ENCODE results near the gene HECTD4.

Gene HECTD4

DNA sequence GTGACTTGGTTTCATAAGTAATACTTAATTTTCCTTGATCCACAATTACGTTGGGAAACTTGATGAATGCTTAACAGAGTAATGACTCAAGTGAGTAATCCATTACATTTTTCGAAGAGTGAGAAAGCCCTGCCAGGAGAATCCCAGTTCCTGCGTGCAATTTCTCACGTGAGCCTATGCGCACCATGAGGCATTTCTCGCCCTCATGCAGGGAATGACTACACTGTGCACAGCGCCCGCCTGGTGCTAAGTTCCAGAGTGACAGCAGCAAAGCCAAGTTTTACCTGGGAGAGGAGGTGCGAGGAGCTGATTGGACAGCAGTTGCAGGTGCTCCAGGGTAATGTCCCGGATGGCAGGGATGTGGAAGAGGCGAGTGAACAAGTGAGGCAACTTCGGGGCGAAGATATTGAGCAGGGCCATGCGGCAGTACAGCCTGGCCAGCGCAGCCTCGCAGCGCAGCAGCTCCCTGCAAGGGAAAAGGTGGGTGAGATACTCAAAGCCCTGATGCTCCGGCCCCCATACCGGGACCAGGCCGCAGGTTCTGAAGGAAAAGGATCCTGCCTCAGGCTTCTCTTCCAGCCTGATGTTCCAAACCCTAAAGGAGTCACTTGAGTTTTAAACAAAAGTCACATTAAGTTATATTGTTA is 187.5 kb downstream of the HECTD4 start:
- DNase-seq = no peak

DNA sequence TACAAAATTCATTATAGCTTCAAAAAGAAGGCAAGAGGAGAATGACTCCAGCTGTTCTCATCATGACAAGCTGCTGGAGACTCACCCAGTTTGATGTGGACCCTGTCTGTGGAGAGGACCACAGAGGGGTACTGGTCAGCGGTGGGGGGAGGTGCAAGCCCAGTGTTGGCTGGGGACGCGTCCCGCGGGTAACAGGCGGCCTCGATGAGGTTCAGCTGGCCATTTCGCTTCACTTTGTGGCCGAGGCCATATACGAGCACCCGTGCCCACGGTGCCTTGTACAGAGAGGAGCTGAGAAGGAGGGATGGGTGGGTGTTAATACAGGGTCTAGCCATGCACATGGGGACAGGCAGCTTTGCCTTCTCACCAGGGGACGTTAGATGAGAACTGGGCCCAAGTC is 189.8 kb downstream of the HECTD4 start:
- DNase-seq = no peak

DNA sequence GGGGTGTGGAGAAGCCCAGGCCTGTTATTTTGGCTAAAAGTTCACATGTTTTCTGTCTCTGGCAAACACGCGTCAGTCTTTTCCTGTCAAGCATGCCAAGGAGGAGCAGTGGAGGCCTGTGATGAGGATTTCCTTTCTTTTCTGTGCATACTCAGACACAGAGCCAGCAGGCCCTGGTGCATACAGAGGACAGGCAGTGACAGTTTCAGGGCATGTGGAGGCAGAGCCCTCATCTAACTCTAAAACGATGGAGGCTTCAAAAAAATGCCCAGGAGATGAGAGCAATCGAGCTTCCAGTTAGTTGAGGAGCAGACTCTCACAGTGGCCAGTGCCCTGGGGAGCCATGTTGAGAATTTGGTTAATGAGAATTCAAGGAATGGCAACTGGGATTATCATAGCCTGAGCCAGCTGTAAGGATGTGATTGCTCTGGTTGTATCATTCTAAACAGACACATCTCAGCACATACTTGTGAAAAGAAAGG is 190.3 kb downstream of the HECTD4 start:
- DNase-seq = no peak

DNA sequence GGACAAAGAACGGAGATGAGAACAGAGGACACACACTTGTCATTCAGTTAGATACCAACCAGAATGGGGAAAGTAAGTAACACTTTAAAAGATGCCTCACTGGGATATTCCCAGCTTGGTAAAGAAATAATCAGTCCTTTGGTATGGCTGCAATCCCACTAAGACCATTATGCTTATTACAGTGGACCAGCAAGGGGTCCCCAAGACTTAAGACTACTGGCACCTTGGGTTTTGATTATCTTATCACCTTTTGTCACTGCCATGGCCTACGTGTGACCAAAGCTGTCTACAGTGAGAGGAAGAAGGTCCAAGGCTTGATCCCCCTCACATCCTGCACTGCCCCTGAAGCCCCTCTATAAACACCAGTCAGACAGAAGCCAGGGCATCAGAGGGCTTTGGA is 191.0 kb downstream of the HECTD4 start:
- DNase-seq = no peak

DNA sequence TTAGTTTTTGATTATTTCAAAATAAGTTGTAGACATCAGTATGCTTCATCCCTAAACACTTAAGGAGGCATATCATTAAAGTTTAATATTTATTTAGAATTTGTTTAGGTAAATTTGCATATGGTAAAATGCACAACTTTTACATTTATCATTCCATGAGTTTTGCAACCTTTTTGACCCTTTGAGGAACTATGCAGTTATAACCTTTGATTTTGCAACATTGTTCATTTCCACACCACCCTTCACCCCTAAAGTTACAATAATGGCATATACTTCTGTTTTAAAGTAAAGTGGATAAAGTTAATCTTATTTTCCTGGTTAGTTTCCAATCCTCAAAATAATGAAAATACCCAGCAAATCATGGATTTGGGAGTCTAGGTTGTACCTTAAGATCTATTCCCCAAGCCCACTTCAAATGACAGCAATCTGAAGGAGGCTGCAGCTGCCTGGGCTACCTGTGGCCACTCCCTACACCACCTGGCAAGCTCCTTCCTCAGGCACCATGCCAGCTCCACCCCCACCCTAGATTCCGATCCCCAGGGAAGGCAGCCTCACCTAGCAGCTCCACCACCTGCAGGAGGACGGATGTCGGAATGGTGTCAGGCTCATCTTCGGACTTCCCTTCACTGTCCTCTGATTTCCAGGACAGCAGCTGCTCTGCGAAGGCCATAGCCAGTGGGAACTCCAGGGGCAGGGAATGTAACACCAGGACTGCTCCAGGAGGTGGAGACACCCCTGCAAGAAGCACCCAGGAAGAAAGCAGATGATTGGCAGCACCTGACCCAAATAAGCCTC is 191.8 kb downstream of the HECTD4 start:
- DNase-seq = no peak

DNA sequence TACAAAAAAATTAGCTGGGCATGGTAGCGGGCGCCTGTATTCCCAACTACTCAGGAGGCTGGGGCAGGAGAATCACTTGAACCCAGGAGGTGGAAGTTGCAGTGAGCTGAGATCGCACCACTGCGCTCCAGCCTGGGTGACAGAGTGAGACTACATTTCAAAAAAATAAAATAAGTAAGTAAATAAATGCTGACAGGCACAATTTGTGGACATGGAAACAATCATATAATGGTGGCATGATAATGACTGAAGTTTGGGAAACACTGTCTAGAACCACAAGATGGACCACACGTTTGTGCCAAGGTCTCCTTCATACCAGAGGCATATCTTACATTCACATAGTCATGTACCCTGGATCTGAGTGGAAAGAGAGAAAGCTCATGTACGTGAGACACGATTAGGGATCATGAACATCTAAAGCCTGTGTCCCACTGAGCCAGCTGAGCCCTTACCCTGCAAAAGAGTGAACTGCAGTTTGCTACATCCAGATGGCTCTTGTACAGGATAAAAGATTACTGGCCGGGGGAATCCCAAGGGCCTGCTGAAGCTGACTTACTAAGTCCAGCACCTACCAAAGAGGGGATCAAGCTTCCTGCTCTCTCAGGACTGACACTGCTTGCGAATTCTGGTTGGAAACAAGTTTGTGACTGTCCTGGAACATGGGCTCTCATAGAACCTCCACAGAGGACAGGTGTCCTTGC is 194.0 kb downstream of the HECTD4 start:
- no peak for DNase-seq

DNA sequence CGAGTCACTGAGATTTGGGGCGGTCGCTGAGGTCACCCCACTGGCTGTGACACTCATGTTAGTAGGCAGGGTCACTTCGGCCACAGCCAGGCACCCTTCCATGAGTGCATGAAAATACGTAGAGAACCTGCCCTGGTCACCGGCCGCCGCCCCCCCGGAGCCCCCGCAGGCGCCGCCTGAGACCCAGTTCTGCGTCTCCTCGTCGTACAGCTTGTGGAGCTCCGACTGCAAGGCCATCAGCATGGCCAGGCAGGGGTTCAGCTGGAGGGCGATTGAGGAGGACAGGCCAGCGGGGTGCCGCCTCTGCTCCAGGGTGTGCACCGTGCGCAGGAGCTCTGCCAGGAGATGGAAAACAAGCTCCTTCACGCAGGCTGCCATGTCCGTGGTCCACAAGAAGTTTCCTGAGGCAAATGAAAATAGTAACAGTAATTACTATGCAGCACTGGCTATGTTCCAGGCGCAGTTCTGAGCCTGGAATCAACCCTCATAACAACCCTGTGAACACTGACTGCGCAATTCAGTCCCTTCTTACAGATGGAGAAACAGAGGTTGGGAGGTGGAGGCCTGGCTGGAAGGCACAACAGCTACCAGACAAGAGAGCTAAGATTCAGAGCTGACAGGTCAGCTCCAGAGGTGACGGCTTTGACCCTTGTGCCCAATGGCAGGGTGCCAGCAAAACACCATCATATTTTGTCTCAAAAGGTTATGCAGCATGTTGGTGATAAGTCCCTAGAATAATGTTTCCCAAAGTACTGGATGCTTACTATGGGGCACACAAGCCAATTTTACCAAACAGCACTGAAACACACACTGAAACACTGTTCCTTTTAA is 196.9 kb downstream of the HECTD4 start:
- DNase-seq = no peak

DNA sequence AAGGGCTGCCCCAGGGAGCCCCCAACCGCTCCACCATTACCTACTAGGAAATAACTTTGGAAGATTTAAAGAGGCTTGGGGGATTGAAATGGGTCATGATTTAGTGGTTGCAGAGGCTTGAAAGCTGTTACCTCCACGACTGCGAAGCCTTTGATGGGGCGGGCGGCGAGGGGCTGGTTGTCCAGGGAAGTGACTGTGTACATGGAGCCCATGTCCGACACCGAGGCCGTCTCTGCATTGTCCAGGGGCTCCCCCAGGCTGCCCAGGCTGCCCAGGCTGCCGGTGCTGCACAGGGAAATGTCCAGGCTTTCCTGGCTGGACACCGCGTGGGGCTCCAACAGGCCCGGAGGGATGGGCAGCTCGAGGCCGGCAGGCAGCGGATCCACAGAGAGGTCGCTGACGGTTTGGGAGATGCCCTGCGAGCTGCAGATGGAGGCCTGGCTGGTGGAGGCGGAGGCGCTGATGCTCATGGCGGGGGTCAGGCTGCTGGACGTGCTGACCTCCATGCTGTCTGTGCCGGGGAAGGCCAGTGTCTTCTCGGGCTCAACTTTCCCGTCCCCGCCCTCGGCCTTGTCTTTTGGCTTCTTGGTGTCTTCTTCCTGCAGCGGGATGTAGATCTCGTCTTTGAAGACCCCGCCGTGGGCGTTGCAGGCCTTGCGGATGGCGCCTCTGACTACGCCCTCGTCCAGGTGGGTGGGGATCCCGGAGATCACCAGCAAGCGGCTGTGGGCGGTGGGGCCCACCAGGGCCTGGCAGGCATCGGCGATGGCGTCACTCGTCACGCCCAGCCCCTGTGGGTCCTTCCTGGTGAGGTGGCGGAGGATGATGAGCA is 198.0 kb downstream of the HECTD4 start:
- DNase-seq = no peak

DNA sequence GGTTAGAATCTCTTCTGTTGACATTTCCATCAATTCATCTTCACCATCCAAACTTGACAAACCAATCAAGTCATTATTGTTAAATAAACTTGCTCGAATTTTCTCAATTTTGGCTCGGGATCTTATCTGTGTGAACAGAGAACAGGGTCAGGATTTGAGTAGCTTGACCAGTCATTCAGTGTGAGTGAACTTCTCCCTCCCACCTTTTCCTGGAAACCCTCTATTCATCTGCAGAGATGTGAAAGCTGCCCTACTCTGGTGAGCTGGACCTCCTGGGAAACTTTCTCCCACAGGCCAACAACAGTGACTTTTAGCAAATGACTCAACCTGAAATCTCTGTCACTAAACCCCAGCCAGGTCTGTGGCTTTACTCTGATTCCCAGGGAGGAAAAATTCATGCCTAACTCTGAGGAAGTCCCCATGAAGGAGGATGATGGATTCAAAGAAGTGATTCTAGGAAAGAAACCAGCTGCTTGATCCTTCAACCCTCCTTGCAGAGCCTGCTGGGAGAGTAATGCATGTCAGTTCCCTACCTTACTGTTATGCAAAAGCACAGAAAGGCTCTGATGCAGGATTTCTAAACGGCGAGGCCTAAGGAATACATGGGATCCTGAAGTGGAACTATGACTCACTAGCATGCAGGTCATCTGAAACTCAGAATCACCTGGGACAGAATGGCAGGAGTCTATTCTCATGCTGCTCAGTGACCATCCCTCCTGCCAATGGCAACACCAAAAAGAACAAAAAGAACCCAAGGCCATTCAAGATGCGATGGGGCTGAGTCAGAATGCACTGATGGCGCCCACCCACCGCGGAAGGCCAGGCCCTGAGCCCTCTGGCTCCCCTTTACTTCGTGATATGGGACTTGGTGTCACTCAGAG is 198.8 kb downstream of the HECTD4 start:
- DNase-seq = no peak

DNA sequence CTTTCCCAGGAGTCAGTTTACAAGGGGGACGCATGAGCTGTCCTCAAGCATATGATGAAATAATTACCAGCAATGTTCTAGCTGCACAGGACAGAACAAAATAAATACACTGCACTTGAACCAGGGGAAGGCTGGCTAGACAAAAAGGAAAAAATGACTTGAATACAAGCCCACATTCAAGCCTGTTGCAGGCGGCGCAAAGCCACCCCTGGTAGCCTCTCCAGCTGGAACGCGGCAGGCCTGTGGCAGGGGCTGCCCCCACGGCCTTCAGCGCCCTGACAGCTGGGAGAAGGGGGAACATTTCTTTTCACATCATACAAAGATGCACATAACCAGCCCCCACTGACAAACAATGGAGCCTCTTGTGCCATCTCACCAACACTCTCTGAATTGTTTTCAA is 199.7 kb downstream of the HECTD4 start:
- DNase-seq = no peak

DNA sequence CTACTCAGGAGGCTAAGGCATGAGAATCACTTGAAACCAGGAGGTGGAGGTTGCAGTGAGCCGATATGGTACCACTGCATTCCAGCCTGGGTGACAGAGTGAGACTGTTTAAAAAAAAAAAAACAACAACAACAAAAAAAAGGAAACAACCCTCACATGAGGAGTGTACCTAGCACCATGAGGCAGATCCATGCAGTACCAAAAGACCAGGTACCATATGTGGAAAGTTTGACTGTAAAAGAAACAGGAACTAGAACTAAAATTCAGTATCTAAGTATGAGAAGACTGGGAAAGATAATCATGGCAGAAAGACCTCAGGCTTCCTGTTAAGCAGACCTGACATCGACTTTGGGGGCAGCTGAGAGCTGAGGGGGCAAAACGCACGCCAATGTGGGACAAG is 201.8 kb downstream of the HECTD4 start:
- DNase-seq = no peak

DNA sequence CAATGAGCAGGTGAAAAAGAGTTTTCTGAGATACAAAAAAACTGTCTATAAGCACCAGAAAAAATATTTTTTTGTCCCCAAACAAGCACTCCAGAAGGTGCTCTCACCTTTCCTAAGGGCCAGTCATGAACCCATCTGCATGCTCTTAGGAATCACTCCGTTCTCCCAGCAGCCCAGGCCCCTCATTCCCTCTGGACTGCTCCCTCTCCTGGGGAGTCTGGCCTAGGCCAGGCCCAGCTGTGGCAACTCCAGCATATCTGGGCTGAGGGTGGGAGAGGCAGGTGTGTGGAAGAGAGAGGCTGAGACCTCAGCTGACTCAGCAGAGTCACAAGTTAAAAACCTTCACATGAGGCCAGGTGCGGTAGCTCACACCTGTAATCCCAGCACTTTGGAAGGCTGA is 202.3 kb downstream of the HECTD4 start:
- DNase-seq = peak; percentile 36

DNA sequence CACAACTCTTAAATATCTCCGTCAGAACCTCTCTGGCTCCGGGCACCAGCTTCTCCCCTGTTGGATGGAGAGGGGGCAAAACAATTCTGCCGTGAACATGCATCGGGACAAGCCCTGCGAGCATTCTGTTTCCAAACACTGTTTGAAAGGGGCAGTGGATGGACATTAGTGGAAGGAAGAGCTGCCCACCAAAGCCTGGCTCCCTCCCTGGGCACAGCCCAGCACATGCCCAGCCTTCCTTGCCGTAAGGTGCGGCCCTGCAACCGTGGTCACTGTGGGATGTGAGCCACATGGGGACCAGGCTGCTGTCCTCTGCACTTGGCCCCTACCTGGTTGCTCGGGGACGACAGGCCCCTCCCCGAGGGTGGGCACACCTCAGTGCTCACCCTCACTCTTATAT is 202.9 kb downstream of the HECTD4 start:
- no peak for DNase-seq

DNA sequence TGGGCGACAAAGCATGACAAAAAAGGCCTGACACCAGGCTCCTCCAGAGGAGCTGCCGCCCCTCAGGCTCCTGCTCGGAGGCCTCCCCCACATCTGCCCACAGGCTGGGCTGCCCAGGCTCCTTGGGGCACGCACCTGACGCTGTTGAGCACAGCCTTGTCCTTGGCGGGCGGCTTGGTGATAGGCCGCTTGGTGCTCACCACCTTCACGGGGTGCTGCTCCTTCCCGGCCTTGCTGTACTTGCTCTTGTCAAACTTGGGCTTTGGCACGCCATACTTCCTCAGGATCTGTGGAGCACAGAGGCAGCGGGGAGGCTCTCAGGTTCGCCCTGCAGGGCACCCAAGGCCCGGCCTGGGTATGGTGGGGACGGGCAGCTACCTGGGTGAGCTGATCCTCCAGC is 203.4 kb downstream of the HECTD4 start:
- no peak for DNase-seq

DNA sequence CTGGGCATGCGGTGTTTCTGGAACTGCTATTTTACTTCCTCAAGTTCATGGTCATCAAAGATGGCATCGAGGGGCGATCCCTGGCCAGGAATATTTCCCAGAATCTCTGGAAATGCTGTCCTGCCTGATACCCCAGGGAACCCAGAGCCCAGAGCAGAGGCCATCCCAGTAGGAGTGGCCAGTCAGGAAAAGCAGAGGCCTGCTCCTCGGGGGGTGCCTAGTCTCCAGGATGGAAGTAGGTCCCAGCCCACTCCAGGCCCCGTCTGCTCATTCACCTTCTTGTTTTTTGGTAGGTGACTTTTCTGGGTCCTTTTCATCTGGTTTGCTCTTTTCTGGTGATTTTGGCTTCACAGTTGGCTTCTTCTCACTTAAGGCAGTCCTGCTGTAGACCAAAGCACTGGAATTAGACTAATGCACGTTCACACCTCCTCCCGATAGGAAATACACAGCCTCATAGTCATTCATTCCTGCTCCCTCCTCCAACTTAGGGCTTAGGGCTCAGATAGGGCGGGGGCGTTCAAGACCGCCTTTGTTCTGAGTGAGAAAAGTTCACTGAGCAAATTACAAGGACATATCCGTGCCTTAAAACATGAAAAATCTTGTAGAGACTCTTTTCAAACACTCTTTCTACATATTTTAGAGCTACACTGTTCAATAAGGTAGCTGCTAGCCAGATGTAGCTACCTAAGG is 205.8 kb downstream of the HECTD4 start:
- DNase-seq = no peak

DNA sequence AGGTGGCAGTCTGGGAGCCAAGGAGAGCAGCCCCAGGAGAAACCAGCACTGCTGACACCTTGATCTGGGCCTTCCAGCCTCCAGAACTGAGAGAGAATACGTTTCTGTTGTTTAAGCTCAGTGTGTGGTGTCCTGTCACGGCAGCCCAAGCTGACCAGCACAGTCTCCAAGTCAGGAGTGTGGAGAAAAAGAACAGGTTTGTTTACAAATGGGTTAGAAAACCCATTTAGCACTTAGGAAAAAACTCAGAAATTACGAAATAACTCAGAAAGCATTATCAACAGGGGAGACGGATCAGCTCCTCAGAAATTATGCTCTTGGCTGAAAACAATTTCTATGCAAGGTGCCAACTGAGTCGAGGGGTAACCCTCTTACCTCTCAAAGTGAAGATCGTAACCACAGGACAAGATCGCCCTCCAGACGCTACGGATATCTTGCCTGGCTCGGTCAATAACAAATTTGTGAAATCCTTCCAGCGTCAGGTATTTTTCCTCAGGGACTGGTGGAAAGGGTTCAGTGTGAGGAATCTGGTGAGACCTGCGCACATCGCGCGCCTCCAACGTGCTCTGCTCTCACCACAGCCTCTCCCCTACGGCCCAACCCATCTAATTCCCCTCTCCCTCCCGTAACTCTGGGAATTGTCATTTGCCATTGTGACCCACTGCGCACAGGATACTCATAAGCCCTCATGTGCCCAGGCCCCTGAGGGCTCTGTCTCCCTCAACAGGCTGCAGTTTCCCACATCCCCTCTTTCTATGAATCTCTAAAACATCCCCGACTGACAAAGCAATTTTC is 206.7 kb downstream of the HECTD4 start:
- no peak for DNase-seq

DNA sequence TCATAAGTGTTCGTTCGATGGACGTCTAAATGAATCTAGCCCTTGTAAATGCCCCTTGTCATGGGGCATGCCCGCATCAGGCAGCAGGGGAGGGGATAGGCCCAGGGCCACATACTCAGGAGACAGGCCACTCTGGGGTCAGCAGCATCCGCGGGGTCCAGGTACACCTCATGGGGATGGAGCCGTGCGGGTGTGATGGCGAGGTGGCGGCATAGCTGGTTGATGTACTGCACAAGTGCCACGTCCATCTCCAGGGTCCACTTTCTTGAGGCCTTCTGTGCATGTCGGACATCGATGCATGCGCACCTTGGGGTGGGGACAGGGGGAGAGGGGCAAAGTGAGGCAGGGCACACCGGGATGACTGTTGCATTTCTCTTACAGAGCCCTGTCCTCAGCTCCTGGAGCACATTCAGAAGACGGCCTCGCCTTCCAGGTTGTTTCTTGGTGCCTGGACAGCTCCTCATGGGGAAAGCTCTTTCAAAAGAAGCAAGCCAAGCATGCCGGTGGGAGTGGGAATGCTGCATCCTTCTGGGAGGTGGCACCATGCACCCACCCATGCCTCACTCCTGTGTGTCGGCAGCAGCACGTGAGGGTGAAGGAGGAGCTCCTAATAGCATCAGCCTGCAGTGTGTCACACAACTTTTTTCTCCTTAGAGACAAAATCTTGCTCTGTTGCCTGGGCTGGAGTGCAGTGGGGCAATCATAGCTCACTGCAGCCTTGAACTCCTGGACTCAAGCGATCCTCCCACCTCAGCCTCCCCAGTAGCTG is 209.5 kb downstream of the HECTD4 start:
- DNase-seq = no peak

DNA sequence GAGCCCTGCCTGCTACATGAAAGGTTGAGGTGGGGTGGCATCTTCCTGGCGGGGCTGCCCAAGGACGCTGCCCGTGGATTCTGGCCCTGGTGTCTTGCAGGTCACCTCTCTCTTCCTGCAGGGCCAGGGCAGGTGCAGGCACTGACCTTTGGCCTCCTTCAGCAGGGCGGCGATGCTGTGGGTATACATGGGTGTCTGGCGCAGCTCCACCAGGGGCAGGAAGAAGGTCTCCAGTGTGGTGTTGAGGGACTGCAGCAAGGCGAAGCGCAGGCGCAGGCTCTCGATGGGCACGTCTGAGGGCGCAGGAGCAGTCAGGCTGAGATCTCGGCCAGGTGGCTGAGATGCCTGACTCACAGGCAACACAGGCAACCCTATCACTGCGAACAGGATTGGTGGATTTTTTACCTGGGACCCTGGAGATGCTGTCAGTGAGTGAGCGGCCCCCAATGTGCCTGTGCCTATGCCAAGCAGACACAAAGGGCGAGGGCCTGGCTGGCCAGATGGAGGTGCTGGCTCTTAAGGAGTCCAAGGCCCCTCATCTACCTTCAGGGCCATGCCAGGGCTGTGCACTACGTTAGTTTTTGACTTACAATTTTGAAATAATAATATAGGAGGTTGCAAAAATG is 211.1 kb downstream of the HECTD4 start:
- no peak for DNase-seq
